Fibroblast of lung (primary cell): ENCODE measurements around the gene XPR1. TPM values are rescaled to one million over a fixed set of nuclear protein-coding genes. Genes with fewer than 3 reads are reported as not detected.

ENCODE experiments used
- DNase-seq, 2 donors: peaks; one replicate each; pipeline versions ENCODE4 v3.0.0 to v3.0.0-alpha.2; 2010; ENCODE audit warnings: low read depth in 2 of 2
- H2AFZ ChIP-seq: 2 replicates; pipeline ENCODE4 v1.5.1; 2012; ENCODE audit warnings: low read length, control low read depth, inconsistent platforms
- H3K27ac ChIP-seq: 2 replicates; pipeline ENCODE4 v1.5.1; 2011; ENCODE audit warnings: low read length, control low read depth; ENCODE audit not compliant: insufficient read depth
- H3K27me3 ChIP-seq: 2 replicates; pipeline ENCODE4 v1.5.1; 2011; ENCODE audit warnings: mild to moderate bottlenecking, low read length; ENCODE audit not compliant: control insufficient read depth, insufficient read depth
- H3K36me3 ChIP-seq: 2 replicates; pipeline ENCODE4 v1.5.1; 2011; ENCODE audit warnings: low read length; ENCODE audit not compliant: control insufficient read depth, insufficient read depth
- H3K4me1 ChIP-seq: 2 replicates; pipeline ENCODE4 v1.5.1; 2011; ENCODE audit warnings: low read length; ENCODE audit not compliant: control insufficient read depth, insufficient read depth; ENCODE audit errors: extremely low read depth
- H3K4me2 ChIP-seq: 2 replicates; pipeline ENCODE4 v1.5.1; 2011; ENCODE audit warnings: low read length, control low read depth; ENCODE audit not compliant: insufficient read depth; ENCODE audit errors: extremely low read depth
- H3K4me3 ChIP-seq, 4 experiments: fragments of 200-600 bp in 1 of 4; sonication (generic) in 1 of 4; replicated peaks in 1 of 4; 2 replicates each; pipeline ENCODE4 v1.5.1; 2011 to 2016; ENCODE audit warnings: low read length in 4 of 4, low read depth in 3 of 4, mild to moderate bottlenecking in 3 of 4, control low read depth in 2 of 4, inconsistent platforms in 1 of 4, mixed read lengths in 1 of 4; ENCODE audit not compliant: insufficient read depth in 1 of 4; ENCODE audit errors: control extremely low read depth in 1 of 4
- H3K79me2 ChIP-seq: 2 replicates; pipeline ENCODE4 v1.5.1; 2012; ENCODE audit warnings: mild to moderate bottlenecking, low read length, inconsistent platforms; ENCODE audit not compliant: control insufficient read depth, insufficient read depth
- H3K9ac ChIP-seq: 2 replicates; pipeline ENCODE4 v1.5.1; 2011; ENCODE audit warnings: mild to moderate bottlenecking, low read length, control low read depth; ENCODE audit not compliant: insufficient read depth
- H3K9me3 ChIP-seq: 2 replicates; pipeline ENCODE4 v1.5.1; 2012; ENCODE audit warnings: low read depth, low read length; ENCODE audit not compliant: control insufficient read depth, insufficient read depth
- H4K20me1 ChIP-seq: 2 replicates; pipeline ENCODE4 v1.5.1; 2011; ENCODE audit warnings: low read length; ENCODE audit not compliant: control insufficient read depth, insufficient read depth; ENCODE audit errors: extremely low read depth
- CTCF ChIP-seq, 2 donors: IDR thresholded peaks in 1 of 2; conservative IDR thresholded peaks in 1 of 2; 1 replicate in 1 of 2; 2 replicates in 1 of 2; pipeline ENCODE4 v1.5.1; 2011 to 2012; ENCODE audit warnings: low read length in 2 of 2, control low read depth in 1 of 2, inconsistent platforms in 1 of 2, low read depth in 1 of 2, mild to moderate bottlenecking in 1 of 2
- EZH2 ChIP-seq: IDR thresholded peaks from 2 replicates; pipeline ENCODE4 v1.5.1; 2012; ENCODE audit warnings: low read length, control low read depth, mild to moderate bottlenecking; ENCODE audit errors: missing control alignments
- polyA plus RNA-seq, 2 donors: library from polyadenylated mRNA; depleted of rRNA in 1 of 2; stranded (reverse) in 1 of 2; unstranded in 1 of 2; fragments of >200 nt; gene quantifications; 2 replicates each; pipeline ENCODE4 v1.2.1, GENCODE V29; 2011 to 2012; ENCODE audit warnings: missing spikeins in 1 of 2
- total RNA-seq: library from RNA; depleted of rRNA; stranded (reverse); fragments of >200 nt; gene quantifications from 2 replicates; pipeline ENCODE4 v1.2.1, GENCODE V29; 2014

Gene XPR1
- total and polyA plus RNA-seq, 2 donors (not counting 1 experiment from before 2014, with no cell fraction given), result 18.4 to 31.5 TPM

- DNase-seq, result peak; percentile 60 to 64
- peak within 1 kb of the TSS; percentile 80 for H2AFZ ChIP-seq
- no peak for TF ChIP-seq CTCF (conservative IDR thresholded peaks at IDR 0.05 in 1 of 2, IDR thresholded peaks at IDR 0.05 in 1 of 2; ENCODE audit: low read depth in 1 of 2, low read length in 2 of 2)
- no peak for TF ChIP-seq EZH2
- peak within 1 kb of the TSS; percentile 85 for H3K9ac ChIP-seq
- H4K20me1 ChIP-seq, result no peaks in the 10 kb centered on the region
- peaks cover 5% of the 10 kb centered on the region for H3K4me1 ChIP-seq
- peak within 1 kb of the TSS; percentile 59 to 73 (median 68) for H3K4me3 ChIP-seq
- no peaks in the 10 kb centered on the region for H3K27me3 ChIP-seq
- H3K79me2 ChIP-seq, result peaks cover 4% of the 10 kb centered on the region
- no peaks in the 10 kb centered on the region for H3K9me3 ChIP-seq
- peak within 1 kb of the TSS; percentile 94 for H3K4me2 ChIP-seq
- H3K36me3 ChIP-seq, result no peaks in the 10 kb centered on the region
- H3K27ac ChIP-seq, result peak within 1 kb of the TSS; percentile 75
Observed at GRCh38 chr1:180912801-180913565, 281.2 kb downstream of the XPR1 start, which contains the start of gene KIAA1614. Gene KIAA1614, plus strand, starts transcription at chr1:180912897. Its CDS starts 347 bp downstream, at chr1:180913244.

DNA sequence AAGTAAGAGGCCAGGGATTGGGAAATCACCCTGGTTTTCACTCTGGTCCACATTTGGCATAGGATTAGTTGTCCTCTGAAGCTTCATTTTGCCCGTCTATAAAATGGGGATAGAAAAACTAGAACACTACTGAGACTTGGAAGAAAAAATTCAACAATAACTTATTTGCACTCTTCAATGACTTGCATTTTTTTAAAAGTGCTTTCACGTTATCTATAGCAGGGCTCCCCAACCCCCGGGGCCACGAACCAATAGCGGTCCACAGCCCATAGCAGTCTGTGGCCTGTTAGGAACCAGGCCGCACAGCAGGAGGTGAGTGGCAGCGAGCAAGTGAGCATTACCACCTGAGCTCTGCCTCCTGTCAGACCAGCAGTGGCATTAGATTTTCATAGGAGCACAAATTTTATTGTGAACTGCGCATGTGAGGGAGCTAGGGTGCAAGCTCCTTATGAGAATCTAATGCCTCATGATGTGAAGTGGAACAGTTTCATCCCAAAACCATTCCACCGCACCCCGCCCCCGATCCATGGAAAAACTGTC lies 283.7 kb downstream of the XPR1 start:
- Histone ChIP-seq H4K20me1 (no peaks in the 10 kb centered on the region), H3K79me2 (peaks cover 4% of the 10 kb centered on the region), H3K9me3 (no peaks in the 10 kb centered on the region), H3K4me2 (no peak overlapping the region), H3K36me3 (no peaks in the 10 kb centered on the region), H3K27me3 (no peaks in the 10 kb centered on the region), H2AFZ (no peak overlapping the region), H3K9ac (no peak overlapping the region), H3K4me1 (peaks cover 5% of the 10 kb centered on the region), H3K27ac (no peak overlapping the region), H3K4me3 (no peak overlapping the region)
- TF ChIP-seq CTCF (conservative IDR thresholded peaks at IDR 0.05 in 1 of 2, IDR thresholded peaks at IDR 0.05 in 1 of 2; ENCODE audit: low read depth in 1 of 2, low read length in 2 of 2) (no peak), EZH2 (no peak)
- DNase-seq, result no peak

DNA sequence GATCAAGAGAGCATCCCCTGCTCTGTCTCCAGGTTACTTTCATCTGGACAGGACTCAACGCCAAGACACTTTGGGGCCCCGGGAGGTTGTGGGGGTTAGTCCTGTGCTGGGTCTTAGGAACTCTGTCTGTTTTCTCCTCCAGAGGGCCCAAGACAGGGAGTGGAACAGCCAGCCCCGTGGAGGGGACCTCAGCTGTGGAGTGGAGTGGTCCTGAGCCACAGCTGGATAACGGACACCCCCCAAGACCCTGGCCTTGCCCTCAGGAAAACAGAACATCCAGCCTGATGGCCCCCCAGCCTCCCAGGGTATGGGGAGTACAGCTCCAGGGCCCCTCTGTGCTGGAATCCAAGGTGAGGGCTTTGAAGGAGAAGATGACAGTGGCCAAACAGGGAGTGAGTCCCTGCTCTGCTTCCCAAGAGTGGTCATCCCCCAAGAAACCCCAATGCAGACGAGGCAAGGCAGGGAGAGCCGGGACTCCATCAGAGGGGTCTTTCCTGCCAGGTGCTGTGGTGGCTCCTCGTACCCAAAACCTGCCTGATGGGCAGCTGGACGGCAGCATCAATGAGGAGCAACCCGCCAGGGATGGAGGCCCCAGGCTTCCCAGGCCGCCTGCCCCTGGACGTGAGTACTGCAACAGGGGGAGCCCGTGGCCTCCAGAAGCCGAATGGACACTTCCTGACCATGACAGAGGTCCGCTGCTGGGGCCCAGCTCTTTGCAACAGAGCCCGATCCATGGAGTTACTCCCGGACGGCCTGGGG lies 284.4 kb downstream of the XPR1 start:
- H3K9me3 ChIP-seq, result no peaks in the 10 kb centered on the region
- no peak for DNase-seq
- H2AFZ ChIP-seq, result no peak overlapping the region
- peaks cover 4% of the 10 kb centered on the region for H3K79me2 ChIP-seq
- no peak overlapping the region for H3K4me2 ChIP-seq
- H3K27me3 ChIP-seq, result no peaks in the 10 kb centered on the region
- TF ChIP-seq CTCF (conservative IDR thresholded peaks at IDR 0.05 in 1 of 2, IDR thresholded peaks at IDR 0.05 in 1 of 2; ENCODE audit: low read depth in 1 of 2, low read length in 2 of 2), result no peak
- TF ChIP-seq EZH2, result no peak
- H3K4me1 ChIP-seq, result peaks cover 5% of the 10 kb centered on the region
- H3K4me3 ChIP-seq, result no peak overlapping the region
- H3K36me3 ChIP-seq, result no peaks in the 10 kb centered on the region
- H3K27ac ChIP-seq, result no peak overlapping the region
- no peaks in the 10 kb centered on the region for H4K20me1 ChIP-seq
- no peak overlapping the region for H3K9ac ChIP-seq
